Erythroblast (primary cell): ENCODE results near the gene TSNAX.

Experiments used
- GATA1 ChIP-seq: IDR thresholded peaks from 2 replicates; pipeline ENCODE4 v1.6.1; 2011; ENCODE audit warnings: low read depth, mild to moderate bottlenecking, control low read depth, low read length, moderate library complexity
- POLR2A ChIP-seq: IDR thresholded peaks from 2 replicates; pipeline ENCODE4 v1.6.1; 2011; ENCODE audit warnings: mild to moderate bottlenecking, low read length

DNA sequence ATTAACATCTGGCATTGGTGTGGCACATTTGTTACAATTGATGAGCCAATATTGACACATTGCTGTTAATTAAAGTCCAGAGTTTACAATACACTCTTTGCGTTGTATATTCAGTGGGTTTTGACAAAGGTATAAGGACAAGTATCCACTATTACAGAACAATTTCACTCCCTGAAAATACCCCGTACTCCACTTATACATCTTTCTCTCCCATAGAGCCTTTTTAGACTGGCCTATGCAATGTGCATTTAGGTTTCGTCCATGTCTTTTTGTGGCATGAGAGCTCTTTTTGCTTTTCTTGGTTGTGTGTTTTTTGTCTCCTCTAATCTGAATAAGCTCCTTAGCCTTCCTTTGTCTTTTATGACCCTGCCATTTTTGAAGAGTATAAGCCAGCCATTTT lies 40.6 kb upstream of the TSNAX start:
- TF ChIP-seq POLR2A: no peak
- no peak for TF ChIP-seq GATA1
